ENCODE data around the gene CDK11A.

GRCh38 chr1:1721201-1721600 lies 3.0 kb downstream of the CDK11A start:
- TF ChIP-seq, protein P1, sequence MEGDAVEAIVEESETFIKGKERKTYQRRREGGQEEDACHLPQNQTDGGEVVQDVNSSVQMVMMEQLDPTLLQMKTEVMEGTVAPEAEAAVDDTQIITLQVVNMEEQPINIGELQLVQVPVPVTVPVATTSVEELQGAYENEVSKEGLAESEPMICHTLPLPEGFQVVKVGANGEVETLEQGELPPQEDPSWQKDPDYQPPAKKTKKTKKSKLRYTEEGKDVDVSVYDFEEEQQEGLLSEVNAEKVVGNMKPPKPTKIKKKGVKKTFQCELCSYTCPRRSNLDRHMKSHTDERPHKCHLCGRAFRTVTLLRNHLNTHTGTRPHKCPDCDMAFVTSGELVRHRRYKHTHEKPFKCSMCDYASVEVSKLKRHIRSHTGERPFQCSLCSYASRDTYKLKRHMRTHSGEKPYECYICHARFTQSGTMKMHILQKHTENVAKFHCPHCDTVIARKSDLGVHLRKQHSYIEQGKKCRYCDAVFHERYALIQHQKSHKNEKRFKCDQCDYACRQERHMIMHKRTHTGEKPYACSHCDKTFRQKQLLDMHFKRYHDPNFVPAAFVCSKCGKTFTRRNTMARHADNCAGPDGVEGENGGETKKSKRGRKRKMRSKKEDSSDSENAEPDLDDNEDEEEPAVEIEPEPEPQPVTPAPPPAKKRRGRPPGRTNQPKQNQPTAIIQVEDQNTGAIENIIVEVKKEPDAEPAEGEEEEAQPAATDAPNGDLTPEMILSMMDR (IDR thresholded peaks at IDR 0.05): no peak
- TF ChIP-seq POLR2A (IDR thresholded peaks at IDR 0.05): no peak

Measured in tibial nerve (tissue), 3 donors.